ENCODE data around the gene RASGRF1. TPM values are rescaled to one million over a fixed set of nuclear protein-coding genes. Genes with fewer than 3 reads are reported as not detected.
"Not testable (repeated sequence)": the region's sequence is repeated elsewhere in the genome, so short reads cannot be mapped to it uniquely, and the experiment has no call there.

RASGRF1 gene, protein sequence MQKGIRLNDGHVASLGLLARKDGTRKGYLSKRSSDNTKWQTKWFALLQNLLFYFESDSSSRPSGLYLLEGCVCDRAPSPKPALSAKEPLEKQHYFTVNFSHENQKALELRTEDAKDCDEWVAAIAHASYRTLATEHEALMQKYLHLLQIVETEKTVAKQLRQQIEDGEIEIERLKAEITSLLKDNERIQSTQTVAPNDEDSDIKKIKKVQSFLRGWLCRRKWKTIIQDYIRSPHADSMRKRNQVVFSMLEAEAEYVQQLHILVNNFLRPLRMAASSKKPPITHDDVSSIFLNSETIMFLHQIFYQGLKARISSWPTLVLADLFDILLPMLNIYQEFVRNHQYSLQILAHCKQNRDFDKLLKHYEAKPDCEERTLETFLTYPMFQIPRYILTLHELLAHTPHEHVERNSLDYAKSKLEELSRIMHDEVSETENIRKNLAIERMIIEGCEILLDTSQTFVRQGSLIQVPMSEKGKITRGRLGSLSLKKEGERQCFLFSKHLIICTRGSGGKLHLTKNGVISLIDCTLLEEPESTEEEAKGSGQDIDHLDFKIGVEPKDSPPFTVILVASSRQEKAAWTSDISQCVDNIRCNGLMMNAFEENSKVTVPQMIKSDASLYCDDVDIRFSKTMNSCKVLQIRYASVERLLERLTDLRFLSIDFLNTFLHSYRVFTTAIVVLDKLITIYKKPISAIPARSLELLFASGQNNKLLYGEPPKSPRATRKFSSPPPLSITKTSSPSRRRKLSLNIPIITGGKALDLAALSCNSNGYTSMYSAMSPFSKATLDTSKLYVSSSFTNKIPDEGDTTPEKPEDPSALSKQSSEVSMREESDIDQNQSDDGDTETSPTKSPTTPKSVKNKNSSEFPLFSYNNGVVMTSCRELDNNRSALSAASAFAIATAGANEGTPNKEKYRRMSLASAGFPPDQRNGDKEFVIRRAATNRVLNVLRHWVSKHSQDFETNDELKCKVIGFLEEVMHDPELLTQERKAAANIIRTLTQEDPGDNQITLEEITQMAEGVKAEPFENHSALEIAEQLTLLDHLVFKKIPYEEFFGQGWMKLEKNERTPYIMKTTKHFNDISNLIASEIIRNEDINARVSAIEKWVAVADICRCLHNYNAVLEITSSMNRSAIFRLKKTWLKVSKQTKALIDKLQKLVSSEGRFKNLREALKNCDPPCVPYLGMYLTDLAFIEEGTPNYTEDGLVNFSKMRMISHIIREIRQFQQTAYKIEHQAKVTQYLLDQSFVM (N-terminal part only)
- 0.12 and 1.6 TPM in 2 replicates for total RNA-seq (2014; rRNA removed; shearing (Covaris generic))

DNA sequence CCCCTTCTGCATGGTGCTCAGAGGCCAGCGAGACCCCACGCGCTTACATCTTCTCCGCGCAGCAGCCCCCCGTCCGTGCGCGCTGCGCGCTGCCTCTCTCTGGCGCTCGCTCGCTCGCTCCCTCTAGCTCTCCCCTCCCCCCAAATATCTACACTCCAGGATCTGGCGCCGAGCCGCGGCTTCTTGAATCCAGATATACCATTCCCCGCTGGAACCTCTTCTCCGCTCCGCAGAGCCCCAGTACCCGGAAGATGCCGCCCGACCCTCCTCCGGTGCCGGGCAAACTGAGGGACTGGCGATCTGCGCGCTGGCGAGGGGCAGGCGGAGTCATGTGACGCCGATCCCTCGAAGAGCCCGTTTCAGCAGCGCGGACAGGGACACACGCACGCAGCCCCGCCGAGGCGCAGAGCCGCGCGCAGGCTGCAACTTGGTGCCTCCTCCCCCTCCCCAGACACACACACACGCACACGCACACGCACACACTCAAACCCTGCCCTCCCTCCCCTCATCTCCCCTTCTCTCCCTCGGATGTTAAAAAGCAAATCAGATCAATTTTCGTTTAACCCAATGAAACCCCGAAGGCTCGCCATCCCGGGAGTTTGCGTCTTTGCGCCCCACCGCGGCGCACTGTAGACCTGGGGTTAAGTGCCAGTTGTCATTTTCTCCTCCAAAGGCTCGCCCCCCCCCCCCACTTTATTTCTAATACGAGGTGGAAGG lies at the start of gene RASGRF1:
Gene RASGRF1, minus strand, starts transcription at position 294 of the 717 bp plus-strand sequence. Its CDS starts 282 bp downstream, at position 12.
- in situ Hi-C loops (cut with HindIII; ENCODE audit: low sequenced_read_pairs): no loop called here
- DNase-seq (ENCODE audit: low spot score): peak; percentile 78

DNA sequence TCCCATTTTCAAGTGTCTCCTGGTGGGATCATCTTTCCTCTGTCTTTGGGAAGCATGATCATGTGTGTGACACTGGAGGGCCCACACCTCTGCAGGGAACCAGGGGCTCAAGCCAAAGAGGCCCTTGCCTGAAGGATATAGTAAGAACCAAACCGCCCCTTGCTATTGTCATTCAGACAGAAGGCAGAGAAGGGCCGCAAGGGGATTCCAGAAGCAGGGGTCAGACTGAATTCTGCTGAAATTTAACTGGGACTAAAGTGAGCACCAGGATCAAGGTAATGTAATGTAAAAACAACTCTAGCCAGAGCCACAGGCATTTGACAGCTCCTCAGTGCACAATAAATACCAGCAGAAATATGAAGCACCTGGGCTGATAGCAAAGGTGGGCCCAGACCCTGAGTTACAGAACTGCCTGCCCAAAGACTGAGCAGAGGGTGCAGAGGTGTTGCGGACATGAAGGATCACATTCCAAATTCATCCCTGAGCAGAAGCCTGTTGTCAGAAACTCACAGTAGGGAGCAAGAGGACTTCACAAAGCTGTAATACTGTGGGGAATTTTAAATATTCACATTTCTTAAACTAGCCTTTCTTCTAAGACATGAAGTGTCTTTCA lies 46.0 kb upstream of the RASGRF1 start:
- in situ Hi-C loops (cut with HindIII; ENCODE audit: low sequenced_read_pairs): no loop called here
- no peak for DNase-seq (ENCODE audit: low spot score)

DNA sequence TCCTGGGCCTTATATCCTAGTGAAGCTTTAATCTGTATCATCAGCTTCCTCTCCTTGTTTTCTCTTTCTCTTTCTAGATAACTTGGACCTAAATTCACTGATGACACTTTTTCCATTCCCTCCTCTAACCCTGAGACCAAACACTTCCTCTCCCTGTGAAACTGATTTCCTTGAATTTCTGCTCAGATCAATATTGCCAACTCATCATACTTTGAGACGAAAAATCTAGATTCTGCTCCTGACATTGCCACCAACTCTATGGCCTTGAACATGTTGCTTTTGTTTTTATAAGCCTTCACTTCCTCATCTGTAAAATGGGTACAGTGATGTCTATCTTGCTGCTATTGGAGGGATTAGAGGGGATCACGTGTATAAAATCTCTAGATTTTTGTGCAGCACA lies 42.7 kb upstream of the RASGRF1 start:
- no peak for DNase-seq (ENCODE audit: low spot score)
- in situ Hi-C loops (cut with HindIII; ENCODE audit: low sequenced_read_pairs): no loop called here

DNA sequence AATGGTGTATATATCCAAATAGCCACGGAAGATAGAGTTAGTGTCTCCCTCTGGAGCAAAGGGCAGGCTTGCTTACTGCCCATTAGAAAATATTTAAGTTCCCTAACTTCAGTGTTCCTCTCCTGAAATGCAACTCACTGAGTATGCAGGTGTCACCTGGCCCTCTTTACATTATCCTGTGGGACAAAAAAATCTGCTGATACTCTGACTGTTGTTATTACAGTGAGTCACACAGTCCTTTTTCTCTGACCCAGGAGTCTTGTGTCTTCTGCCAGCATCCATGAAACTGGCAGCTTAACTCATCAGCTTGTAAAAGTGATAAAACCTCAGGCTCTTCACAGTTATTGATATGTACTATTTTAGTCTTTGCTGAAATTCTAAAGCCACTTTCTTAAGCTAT lies 42.2 kb upstream of the RASGRF1 start:
- no peak for DNase-seq (ENCODE audit: low spot score)
- in situ Hi-C loops (cut with HindIII; ENCODE audit: low sequenced_read_pairs): no loop called here

DNA sequence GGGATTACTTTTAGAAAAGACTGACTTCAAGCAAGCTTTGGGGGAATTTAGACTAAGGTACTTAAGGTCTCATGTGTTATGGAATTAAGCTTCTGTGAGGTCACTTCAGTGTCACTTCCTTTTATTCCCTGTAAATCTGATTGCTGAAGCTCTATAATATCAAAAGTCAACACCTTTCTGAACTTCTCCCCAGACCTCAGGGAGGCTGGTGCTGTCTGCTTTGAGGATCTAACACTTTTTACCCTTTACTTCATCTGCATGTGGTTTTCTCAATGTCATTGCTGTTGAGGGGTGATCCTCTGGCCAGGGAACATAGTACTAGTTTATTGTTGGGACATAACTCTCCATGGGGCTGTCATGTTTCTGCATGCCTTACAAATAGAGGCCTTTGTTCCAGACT lies 41.8 kb upstream of the RASGRF1 start:
- DNase-seq (ENCODE audit: low spot score): no peak
- in situ Hi-C loops (cut with HindIII; ENCODE audit: low sequenced_read_pairs): no loop called here

DNA sequence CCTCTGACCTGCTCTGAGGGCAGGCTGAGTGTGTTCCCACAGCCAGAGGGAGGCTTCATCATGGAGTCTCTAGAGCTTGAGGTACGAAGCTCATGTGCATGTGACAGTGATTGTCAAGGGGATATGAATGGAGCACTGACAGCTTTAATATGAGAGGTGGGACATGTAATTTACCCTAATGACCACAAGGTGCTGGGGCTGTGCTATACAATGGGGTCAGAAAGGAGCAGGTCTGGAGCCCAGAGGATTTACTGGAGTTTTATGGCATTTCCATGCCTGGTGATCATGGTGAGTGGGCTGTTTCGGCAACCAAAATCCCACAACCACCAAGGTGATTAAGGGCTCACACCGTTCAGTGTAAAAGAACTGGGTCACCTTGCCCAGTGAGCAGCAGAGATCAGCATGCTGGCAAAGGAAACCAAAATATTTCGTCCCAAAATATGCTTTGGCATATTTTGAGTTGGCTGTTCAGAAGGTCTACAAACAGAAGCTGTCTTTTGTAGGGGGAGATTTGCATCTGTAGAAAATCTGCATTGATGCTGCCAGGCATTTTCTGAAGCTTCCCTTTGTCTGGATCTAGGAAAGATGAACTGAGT lies 40.1 kb upstream of the RASGRF1 start:
- in situ Hi-C loops (cut with HindIII; ENCODE audit: low sequenced_read_pairs): no loop called here
- DNase-seq (ENCODE audit: low spot score): peak; percentile 87

DNA sequence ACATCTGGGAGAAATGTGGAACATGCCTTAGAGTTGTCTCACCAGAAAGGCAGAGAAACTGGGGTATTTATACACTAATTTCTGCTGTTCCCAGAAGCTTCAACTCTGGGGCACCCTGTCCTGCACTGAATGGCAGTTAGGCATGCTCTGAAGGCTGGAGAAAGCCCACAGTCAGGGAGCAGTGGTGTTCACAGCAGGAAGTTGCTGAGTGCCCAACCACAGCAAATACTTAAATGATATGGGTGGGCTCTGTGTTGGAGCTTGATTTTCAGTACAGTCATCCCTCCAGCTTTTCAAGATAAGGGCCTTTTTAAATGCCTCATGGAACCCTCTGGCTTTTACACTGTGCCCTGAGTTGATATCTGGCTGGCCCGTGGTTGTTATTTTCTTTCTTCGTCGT lies 38.7 kb upstream of the RASGRF1 start:
- in situ Hi-C loops (cut with HindIII; ENCODE audit: low sequenced_read_pairs): no loop called here
- DNase-seq (ENCODE audit: low spot score): no peak

DNA sequence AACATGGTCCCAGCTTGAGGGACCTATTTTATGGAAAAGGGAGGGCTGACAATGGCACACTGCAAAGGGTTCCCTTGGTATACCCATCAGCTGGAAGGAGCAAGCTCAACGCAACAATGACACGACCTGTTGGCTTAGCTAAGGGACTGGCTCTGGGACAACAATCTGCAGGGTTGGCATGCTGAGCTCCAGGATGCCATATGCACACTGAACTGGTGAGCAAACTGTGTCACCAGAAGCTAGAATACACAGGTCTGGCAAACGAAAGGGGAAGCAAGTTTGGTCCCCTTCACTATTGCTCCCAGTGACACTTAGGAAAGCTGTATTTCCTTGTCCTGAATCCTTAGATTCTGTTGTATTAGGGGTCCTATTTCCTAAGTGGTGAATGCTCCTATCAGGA lies 38.0 kb upstream of the RASGRF1 start:
- DNase-seq (ENCODE audit: low spot score): peak; percentile 98
- in situ Hi-C loops (cut with HindIII; ENCODE audit: low sequenced_read_pairs): no loop called here

DNA sequence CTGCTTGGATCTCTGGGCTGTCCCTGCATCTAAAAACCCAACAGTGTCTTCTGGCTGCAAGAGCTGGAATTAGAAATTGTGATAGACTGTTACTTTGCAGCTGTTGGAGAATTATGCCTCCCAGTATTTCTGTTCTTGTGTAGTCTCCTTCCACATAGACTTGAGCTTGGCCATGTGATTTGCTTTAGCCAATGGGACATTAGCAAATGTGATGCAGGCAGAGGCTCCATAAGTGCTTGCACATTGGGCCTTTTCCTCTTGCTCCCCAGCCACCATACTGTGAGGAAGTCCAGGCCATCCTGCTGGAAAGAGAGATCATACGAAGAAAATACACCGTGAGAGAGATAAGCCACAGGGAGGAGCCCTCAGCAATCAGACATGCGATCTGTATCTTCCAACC lies 33.8 kb upstream of the RASGRF1 start:
- in situ Hi-C loops (cut with HindIII; ENCODE audit: low sequenced_read_pairs): no loop called here
- DNase-seq (ENCODE audit: low spot score): no peak

DNA sequence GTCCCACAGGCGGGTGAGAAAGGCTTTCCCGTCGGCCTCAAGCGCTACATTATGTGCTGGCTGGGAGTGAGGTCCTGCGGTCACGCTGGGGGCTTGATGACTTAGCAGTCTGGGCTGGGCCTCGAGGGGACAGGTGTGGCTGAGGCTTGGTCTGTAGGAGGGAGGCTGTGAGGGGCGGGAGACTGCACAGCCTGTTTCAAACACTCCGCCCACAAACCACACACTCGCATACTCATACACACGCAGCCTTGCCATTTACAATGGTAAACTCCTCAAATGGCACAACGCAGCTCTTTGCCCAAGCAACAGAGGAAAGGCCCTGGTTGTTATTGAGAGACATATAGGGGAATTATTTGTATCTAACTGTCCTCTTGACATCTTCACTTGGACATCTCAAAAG lies 32.4 kb upstream of the RASGRF1 start:
- in situ Hi-C loops (cut with HindIII; ENCODE audit: low sequenced_read_pairs): no loop called here
- DNase-seq (ENCODE audit: low spot score): no peak

DNA sequence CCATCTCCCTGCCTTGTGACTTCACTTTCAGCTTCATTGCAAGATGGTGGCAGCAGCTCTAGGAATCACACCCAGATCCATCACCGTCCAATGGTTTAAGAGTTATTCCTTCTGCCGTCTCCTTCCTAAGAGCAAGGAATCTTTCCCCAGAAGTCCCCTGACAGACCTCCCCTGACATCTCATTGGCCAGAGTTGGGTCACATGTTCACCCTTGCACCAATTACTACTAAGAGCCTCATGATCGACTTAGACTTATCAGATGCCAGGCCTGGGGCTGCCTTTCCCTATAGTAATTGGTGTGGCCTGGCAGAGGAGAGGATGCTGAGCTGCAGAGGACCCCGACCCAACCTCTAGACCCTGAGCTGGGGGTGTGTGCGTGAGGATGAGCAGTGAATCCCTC lies 31.8 kb upstream of the RASGRF1 start:
- in situ Hi-C loops (cut with HindIII; ENCODE audit: low sequenced_read_pairs): no loop called here
- DNase-seq (ENCODE audit: low spot score): no peak

DNA sequence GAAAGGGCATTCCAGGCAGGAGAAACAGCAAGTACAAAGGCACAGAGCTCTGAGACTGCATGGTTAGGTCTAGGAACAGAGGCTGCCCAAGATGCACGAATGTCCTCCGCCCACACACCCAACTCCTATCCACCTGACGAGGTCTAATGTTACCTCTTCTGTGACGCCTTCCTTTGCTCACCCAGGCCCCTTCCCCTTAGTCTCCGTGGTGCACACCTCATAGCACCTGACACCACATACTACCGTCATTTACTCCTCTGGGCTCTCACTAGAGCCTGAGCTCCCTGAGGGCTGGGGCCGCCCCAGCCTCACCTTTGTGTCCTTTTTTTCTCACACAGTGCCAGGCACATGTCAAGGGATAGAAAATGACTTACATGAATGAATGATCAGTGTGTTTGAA lies 31.0 kb upstream of the RASGRF1 start:
- no peak for DNase-seq (ENCODE audit: low spot score)
- in situ Hi-C loops (cut with HindIII; ENCODE audit: low sequenced_read_pairs): no loop called here

DNA sequence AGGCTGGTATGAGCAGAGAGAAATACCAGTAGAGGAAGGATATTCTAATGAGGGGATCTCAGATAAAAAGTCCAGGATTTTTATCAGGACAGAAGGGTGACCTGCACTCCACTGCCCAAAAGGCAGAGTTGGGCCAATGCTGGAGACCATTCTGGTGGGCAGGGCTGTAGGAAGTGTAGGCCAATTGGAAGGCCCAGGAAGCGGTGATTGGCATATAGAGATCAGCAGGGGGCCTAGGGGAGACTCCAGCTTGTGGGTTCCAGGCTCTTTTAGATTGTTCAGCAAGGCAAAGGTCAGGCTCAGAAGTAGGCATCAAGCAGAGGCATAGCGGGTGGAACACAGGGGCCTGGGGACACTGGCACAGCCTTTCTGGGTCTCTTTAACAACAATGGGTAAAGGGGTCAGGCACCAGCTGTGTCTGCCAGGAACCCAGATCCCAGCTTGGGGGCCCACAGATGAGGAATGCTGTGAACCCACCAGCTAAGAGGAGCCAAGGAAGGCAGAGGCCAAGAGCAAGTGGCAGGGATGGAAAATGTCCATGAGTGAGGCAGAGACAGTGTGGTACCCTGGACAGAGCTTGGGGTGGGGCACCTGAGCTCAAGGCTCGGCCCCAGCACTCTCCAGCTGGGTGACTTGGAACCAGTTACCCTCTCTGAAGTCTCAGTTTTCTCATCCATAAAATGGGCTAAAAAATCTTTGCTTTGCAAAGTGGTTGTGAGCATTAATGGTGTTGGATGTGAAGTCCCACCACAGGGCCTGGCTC lies 27.0 kb upstream of the RASGRF1 start:
- no peak for DNase-seq (ENCODE audit: low spot score)
- in situ Hi-C loops (cut with HindIII; ENCODE audit: low sequenced_read_pairs): no loop called here

DNA sequence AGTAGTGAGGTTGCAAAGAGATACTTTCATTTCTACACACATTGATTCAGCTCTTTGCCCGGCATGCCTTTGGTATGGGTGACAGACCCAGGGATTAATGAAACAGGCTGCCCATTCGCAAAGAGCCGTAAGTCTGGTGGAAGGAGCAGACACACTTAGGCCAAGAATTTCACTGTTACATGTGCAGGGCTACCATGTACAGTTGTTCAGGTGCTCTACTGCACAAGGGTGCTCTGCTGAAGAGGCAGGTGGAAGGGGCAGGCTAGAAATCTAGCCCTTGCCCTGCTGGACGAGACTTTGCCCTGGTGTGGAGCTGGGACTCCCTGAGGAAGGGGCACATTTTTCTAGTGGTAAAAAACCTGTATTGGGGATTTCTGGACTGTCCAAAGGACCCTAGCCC lies 26.2 kb upstream of the RASGRF1 start:
- DNase-seq (ENCODE audit: low spot score): no peak
- in situ Hi-C loops (cut with HindIII; ENCODE audit: low sequenced_read_pairs): no loop called here

DNA sequence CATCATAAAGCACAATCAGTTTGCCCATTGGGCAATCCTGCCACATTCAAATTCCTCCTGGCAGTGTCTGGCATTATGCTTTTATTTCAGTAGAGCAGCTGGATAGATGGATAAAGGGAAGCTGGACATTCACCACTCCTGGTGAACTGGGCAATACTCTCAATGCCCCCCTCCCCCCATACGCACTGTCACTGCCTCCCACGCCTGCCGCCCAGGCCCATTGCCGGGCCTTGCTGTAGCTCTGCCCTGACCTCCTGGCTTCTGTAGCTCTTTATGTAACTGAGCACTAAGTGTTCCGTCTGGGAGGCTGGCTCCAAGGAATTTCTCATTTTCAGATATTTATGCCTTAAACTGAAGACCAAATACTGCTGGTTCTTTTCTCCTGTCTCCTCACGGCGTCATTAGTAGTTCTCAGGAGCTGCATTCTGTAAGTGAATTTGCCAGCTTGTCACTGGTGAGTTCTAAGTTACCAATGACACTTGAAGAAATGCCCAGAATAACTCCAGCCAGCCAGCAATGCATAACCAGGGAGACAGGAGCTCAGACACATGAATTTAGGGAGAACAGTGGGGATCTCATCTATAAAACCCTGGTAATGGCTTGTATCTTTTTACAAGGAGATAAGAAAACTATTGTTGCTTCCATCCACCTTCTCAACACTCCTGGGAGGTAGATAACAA lies 25.5 kb upstream of the RASGRF1 start:
- in situ Hi-C loops (cut with HindIII; ENCODE audit: low sequenced_read_pairs): no loop called here
- no peak for DNase-seq (ENCODE audit: low spot score)

DNA sequence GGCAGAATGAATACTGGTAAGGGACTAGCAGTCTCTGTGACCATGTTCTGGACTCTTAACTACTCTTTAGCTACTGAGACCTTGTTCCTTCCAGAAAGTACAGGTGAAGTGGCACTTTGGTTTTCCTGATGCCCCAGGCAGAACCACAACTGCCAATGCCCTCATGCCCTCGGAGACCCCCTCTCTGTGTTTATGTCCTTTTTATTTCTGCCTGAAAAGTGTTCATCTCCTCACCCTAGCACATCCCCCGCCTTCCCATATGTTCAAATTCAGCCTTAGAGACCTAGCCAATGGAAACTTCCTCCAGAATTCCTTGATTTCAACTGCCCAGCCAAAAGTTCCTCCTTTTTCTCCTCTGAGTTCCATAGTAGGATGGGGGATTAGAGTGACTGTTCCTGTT lies 23.3 kb upstream of the RASGRF1 start:
- DNase-seq (ENCODE audit: low spot score): no peak
- in situ Hi-C loops (cut with HindIII; ENCODE audit: low sequenced_read_pairs): no loop called here

DNA sequence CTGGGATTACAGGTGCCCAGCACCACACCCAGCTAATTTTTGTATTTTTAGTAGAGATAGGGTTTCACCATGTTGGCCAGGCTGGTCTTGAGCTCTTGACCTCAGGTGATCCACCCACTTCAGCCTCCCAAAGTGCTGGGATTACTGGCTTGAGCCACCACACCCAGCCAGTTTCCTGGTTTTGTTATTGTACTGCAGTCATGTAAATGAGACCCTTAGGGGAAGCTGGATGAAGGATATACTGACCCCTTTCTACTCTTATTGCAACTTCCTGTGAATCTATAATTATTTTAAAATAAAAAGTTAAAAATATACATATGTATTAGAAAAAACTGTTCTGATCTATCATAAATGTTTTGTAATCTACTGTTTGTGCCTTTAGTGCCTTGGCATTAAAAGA lies 20.8 kb upstream of the RASGRF1 start:
- in situ Hi-C loops (cut with HindIII; ENCODE audit: low sequenced_read_pairs); DNase-seq (ENCODE audit: low spot score): not testable (repeated sequence)

All from G401 (cell line).